DMS114 treated with DMSO at 0.1 percent for 48 hours (cell line): ENCODE results near the gene LDLRAD3.

Experiments used
- DNase-seq: peaks from one replicate; lab custom pipeline; 2025; ENCODE audit not compliant: unreplicated experiment; lab: John Stamatoyannopoulos, UW

LDLRAD3 gene

GRCh38 chr11:36228689-36229088 is 284.8 kb downstream of the LDLRAD3 start:
- DNase-seq = no peak

GRCh38 chr11:36229091-36229705 is 285.3 kb downstream of the LDLRAD3 start:
- DNase-seq = no peak

- DNase-seq = no peak
Observed at GRCh38 chr11:36230779-36231699, 287.2 kb downstream of the LDLRAD3 start.

- DNase-seq = no peak
Observed at GRCh38 chr11:36233204-36233603, 289.3 kb downstream of the LDLRAD3 start.

DNA sequence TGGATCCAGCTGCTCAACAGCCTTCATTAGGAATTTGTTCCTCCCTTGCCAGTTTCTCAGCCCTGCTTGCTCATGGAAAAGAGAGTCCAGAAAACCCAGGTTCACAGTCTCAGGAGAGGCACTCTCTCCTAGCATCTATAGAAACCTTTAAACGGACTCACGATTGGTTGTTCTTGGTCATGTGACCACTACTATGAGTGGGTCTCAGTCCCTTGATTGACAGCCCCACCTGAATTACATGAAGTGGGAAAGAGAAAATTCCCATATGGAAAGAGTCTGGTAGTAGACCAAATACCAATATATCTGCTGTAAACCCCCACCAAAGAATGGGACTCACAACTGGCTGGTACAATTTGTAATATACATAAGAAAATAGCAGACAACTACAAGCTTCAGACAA is 291.0 kb downstream of the LDLRAD3 start:
- DNase-seq = no peak

- no peak for DNase-seq
Observed at GRCh38 chr11:36235750-36236149, 291.9 kb downstream of the LDLRAD3 start.

DNA sequence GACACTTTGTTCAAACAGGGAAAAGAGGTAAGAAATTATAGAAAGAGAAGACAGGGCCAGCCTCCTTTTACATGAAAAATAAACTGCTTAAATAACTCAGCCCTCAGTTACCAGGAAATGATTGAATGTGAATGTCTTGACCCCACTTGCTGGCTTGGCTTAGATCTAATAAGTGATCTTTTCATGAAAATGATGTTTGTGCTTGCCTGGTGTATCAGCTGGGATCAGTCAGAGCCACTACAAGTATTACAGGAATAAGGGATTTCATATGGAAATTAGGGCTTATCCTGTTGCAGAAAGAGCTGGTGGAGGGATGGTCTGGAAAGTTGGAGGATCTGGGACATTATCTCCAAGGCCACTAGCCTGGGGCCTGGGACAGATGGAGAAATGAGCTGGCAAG is 293.5 kb downstream of the LDLRAD3 start:
- no peak for DNase-seq

DNA sequence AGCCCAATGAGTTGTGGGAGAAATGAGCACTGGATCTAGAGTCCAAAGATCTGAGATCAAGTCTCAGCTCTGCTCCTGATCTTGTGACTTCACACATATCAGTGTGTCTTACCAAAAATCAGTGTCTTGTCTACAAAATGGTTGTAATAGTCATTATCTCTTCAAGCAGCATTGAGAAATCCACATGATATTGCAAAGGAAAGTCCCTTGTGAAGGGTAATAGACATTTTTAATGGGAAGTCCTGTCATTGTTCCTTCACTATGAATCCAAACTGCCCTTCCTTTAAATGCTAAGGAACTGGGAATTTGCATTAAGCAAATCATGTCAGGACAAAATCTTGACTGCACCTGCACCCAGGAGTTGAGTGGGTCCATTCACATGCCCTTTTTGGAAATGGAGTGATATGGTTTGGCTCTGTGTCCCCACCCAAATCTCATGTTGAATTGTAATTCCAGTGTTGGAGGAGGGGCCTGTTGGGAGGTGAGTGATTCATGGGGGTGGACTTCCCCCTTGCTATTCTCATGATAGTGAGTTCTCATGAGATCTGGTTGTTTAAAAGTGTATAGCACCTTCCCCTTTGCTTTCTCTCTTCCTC is 294.3 kb downstream of the LDLRAD3 start:
- DNase-seq = no peak

GRCh38 chr11:36238881-36239280 is 295.0 kb downstream of the LDLRAD3 start:
- no peak for DNase-seq

- DNase-seq = no peak
Observed at GRCh38 chr11:36239636-36240035, 295.8 kb downstream of the LDLRAD3 start.

GRCh38 chr11:36240173-36240572 is 296.3 kb downstream of the LDLRAD3 start:
- no peak for DNase-seq

GRCh38 chr11:36240801-36241200 is 296.9 kb downstream of the LDLRAD3 start:
- DNase-seq = no peak

GRCh38 chr11:36241497-36241896 is 297.6 kb downstream of the LDLRAD3 start:
- DNase-seq = no peak

DNA sequence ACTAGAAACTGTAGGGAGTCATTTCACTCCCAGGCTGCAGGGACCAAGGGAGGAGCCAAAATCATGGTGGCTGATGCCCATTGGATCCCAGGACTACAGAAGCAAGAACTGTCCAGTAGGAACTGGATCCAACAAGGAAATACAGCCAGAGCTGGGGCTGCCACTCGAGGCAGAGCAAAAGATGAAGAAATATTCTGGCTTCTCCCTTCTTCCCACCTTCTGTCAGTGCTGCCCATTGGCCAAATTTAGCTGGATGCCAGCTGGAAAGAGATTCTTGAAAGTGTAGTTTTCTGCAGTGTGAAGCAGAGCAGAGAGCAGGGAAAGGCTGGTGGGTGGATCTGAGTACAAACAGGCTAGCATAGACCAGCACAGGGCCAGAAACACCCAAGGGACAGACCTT is 299.8 kb downstream of the LDLRAD3 start:
- DNase-seq = no peak

DNA sequence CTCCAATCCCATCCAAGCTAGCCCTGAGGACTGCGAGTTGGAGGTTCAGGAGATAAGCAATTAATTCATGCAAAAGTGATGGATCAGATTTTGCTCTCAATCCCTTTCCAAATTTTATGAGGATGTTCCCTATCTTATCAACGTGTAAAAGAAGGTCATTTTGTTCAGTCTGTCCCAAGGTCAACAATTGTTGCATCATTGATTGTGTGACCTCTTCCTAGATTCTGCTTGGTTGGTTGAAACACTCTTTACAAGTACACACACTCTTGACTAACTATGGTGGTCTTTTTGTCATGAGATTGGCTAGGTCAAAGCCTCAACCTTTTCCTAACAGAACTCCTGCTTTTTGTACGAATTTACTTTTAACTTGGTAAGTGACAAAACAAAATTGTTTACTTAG is 303.6 kb downstream of the LDLRAD3 start:
- DNase-seq = no peak

DNA sequence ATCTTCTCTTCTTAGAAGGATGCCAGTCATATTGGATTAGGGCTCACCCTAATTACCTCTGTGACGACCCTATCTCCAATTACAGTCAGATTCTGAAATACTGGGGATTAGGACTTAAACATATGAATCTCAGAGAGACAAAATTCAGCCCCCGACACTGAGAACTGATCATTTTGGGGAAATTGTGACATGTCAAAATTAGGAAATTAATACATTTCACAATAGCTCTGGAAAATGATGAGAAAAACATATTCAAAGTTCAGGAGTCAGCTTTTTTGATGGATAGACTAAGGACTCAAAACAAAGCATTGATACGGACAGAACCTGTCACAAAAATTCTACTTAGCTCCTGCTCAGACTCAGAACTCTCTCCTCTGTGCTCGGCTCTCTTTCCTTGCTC is 304.6 kb downstream of the LDLRAD3 start:
- DNase-seq = no peak

- no peak for DNase-seq
Observed at GRCh38 chr11:36249246-36249645, 305.4 kb downstream of the LDLRAD3 start.

- DNase-seq = no peak
Observed at GRCh38 chr11:36251823-36252222, 308.0 kb downstream of the LDLRAD3 start.

DNA sequence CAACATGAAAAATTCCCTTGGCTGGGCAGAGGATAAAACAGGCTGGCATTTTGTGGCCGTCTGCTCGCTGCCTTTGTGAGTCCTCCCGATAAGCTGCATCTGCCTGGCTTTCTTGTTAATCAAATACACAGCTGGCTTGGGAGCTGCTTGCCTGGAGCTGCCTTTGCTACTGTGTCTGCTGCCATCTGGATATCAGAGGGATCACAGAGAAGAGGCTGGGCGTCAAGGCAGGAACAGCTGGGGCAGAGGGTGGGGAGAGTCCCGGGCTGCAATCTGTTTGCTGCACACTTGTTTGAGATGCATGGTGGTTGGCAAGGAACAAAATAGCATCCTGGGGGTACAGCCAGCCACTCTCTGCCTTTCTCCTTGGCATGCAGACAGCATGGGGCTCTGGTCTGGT is 309.4 kb downstream of the LDLRAD3 start:
- DNase-seq = no peak

GRCh38 chr11:36254713-36255112 is 310.9 kb downstream of the LDLRAD3 start:
- no peak for DNase-seq

DNA sequence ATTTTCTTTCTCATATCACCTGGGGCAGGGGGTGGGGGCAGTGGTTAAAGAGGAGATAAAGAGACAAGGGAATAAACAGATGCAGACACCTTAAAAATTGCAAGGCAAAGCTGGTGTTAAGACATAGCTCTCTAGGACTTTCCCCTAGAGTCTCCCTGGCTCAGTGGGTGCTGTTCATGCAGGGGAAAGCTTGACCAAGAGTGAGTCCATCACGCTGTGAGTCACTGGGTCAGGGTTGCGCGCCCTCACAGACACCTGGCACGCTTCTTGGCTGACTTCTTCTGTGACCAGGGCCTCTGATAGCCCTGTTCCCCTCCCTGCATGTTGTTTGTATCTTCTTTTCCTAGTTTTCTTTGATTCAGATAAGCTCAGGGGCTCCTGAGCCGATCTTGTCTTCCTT is 313.5 kb downstream of the LDLRAD3 start:
- no peak for DNase-seq

GRCh38 chr11:36258730-36259360 is 315.0 kb downstream of the LDLRAD3 start:
- DNase-seq = peak; percentile 74
